Measurements from ENCODE around the gene DTX3L.

DTX3L gene

DNA sequence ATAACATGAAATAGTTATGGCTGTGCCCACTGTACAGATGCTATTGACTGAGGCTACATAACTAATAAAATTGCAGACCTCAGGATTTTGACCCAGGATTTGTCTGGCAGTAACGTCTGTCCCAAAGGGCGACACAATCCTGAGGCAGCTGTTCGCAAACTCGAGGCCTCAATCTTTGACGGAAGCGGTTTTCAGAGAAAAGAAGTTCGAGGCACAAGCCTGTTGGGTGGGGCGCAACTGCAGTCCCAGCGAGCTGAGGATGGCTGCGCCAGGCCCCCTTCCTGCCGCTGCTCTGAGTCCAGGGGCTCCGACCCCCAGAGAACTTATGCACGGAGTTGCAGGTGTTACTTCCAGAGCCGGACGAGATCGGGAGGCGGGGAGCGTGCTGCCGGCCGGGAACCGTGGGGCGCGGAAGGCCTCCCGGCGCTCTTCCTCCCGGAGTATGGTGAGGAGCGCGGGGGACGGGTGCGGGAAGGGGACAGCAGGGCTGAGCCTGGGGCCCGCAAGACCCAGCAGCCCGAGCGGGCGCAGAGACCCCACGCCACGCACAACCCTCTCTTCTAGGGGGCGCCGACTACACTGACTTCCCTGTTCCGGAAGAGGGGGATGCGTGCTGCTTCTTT lies 13.4 kb downstream of the DTX3L start, which contains the start of gene PARP15:
Gene PARP15, plus strand, starts transcription at position 242 of the 623 bp plus-strand sequence. Its CDS starts 18 bp downstream, at position 260.
- no peak for TF ChIP-seq ZFX (IDR thresholded peaks at IDR 0.05)
- TF ChIP-seq, protein P1, sequence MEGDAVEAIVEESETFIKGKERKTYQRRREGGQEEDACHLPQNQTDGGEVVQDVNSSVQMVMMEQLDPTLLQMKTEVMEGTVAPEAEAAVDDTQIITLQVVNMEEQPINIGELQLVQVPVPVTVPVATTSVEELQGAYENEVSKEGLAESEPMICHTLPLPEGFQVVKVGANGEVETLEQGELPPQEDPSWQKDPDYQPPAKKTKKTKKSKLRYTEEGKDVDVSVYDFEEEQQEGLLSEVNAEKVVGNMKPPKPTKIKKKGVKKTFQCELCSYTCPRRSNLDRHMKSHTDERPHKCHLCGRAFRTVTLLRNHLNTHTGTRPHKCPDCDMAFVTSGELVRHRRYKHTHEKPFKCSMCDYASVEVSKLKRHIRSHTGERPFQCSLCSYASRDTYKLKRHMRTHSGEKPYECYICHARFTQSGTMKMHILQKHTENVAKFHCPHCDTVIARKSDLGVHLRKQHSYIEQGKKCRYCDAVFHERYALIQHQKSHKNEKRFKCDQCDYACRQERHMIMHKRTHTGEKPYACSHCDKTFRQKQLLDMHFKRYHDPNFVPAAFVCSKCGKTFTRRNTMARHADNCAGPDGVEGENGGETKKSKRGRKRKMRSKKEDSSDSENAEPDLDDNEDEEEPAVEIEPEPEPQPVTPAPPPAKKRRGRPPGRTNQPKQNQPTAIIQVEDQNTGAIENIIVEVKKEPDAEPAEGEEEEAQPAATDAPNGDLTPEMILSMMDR (conservative IDR thresholded peaks at IDR 0.05): no peak
- no peak within 1 kb of the TSS for H3K27ac ChIP-seq

DNA sequence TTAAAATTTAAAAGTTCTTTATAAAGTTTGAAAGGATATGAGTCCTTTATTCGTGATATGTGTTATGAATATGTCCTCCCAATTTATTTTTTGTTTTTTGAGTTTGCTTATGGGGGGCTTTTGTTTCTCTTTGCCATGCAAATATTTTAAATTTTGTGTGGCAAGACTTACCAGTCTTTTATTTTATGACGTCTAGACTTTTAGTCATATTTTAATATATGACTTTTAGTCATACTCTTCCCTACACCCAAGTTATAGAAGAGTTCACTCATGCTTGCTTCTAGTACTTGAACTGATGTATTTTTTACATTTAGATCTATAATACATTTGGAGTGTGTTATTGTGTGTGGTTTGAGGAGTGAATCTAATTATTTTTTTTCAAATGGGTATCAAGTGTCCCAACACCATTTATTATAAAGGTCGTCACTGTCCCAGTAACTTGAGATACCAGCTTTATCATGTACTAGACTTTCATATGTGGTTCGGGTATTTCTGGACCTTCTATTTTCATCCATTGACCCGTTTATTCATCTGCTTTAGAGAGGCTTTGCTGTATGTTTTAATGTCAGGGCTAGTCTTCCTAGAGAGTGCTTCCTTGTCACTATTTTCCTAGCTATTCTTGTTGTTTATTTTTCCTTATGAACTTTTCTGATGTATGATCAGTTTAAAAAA lies 14.1 kb downstream of the DTX3L start:
- H3K27ac ChIP-seq: no peak overlapping the region
- no peak for TF ChIP-seq ZFX (IDR thresholded peaks at IDR 0.05)
- TF ChIP-seq, protein P1 (conservative IDR thresholded peaks at IDR 0.05): no peak

- TF ChIP-seq, protein P1 (conservative IDR thresholded peaks at IDR 0.05): no peak
- no peak for TF ChIP-seq ZFX (IDR thresholded peaks at IDR 0.05)
- no peak overlapping the region for H3K27ac ChIP-seq
Measured at GRCh38 chr3:122580470-122580869, 16.3 kb downstream of the DTX3L start.

DNA sequence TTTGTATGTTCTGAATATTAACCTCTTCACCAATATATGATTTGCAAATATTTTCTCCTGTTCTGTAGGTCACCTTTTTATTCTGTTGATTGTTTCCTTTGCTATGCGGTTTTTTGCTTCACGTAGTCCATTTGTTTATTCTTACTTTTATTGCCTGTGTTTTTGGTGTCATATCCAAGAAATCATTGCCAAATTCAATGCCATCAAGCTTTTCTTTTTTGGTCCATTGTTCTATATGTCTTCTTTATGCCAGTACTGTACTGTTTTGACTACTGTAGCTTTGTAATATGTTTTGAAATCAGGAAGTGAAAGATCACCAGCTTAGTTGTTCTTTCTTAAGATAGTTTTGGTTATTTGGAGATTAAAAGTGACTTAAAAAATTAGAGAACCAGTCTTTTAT lies 17.5 kb downstream of the DTX3L start:
- no peak for TF ChIP-seq ZFX (IDR thresholded peaks at IDR 0.05)
- TF ChIP-seq, protein P1 (conservative IDR thresholded peaks at IDR 0.05): no peak
- no peak overlapping the region for H3K27ac ChIP-seq

DNA sequence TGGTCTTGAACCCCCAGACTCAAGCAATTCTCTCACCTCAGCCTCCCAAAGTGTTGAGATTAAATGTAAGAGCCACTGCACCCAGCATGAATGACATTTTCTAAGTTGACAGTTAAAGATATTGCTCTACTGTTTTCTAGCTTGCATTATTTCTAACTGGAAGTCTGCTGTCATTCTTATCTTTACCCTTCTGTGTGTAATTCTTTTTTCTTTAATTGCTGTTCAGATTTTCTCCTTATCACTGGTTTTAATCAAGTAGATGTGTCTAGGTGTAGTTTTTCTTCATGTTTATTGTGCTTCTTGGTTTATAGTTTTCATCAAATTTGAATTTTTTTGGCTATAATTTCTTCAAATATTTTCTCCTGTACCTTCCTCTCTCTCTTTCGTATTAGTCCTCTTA lies 18.3 kb downstream of the DTX3L start:
- TF ChIP-seq, protein P1 (conservative IDR thresholded peaks at IDR 0.05): no peak
- no peak for TF ChIP-seq ZFX (IDR thresholded peaks at IDR 0.05)
- no peak overlapping the region for H3K27ac ChIP-seq

DNA sequence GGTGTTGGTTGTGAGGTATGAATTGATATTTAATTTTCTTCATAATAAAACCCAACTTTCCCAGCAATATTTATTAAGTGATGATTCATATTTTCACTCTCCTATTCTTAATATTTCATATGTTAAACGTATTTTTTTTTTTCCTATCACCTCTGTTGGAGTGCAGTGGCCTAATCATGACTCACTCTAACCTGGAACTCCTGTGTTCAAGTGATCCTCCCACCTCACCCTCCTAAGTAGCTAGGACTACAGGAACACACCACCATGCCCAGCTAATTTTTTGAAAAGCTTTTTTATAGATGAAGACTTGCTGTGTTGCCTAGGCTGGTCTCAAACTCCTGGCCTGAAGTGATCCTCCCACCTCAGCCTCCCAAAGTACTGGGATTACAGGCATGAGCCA lies 22.0 kb downstream of the DTX3L start:
- no peak for TF ChIP-seq ZFX (IDR thresholded peaks at IDR 0.05)
- TF ChIP-seq, protein P1 (conservative IDR thresholded peaks at IDR 0.05): no peak
- no peak overlapping the region for H3K27ac ChIP-seq

- no peak overlapping the region for H3K27ac ChIP-seq
- no peak for TF ChIP-seq ZFX (IDR thresholded peaks at IDR 0.05)
- TF ChIP-seq, protein P1 (conservative IDR thresholded peaks at IDR 0.05): no peak
Measured at GRCh38 chr3:122586773-122587485, 22.8 kb downstream of the DTX3L start.

Measured in C4-2B (cell line).